ENCODE data around the gene NSRP1.

Gene NSRP1

GRCh38 chr17:30186761-30187160, 70.1 kb downstream of the NSRP1 start:
- no peak for TF ChIP-seq CTCF (IDR thresholded peaks at IDR 0.05; ENCODE audit: extremely low read depth, missing control alignments)
- no peak for DNase-seq (ENCODE audit: low spot score)

GRCh38 chr17:30187573-30187972, 71.0 kb downstream of the NSRP1 start:
- no peak for DNase-seq (ENCODE audit: low spot score)
- TF ChIP-seq CTCF (IDR thresholded peaks at IDR 0.05; ENCODE audit: extremely low read depth, missing control alignments), result no peak

- DNase-seq (ENCODE audit: low spot score), result no peak
- no peak for TF ChIP-seq CTCF (IDR thresholded peaks at IDR 0.05; ENCODE audit: extremely low read depth, missing control alignments)
These were observed 71.8 kb downstream of the NSRP1 start for GRCh38 chr17:30188211-30188939.

- no peak for TF ChIP-seq CTCF (IDR thresholded peaks at IDR 0.05; ENCODE audit: extremely low read depth, missing control alignments)
These were observed 74.5 kb downstream of the NSRP1 start for GRCh38 chr17:30191072-30191471.

GRCh38 chr17:30196504-30196903, 79.9 kb downstream of the NSRP1 start:
- TF ChIP-seq CTCF (IDR thresholded peaks at IDR 0.05; ENCODE audit: extremely low read depth, missing control alignments), result no peak
- no peak for DNase-seq (ENCODE audit: low spot score)

More at GRCh38 chr17:30191072-30191471, 74.5 kb downstream of the NSRP1 start:
- DNase-seq (ENCODE audit: low spot score), result no peak

- DNase-seq (ENCODE audit: low spot score), result no peak
- no peak for TF ChIP-seq CTCF (IDR thresholded peaks at IDR 0.05; ENCODE audit: extremely low read depth, missing control alignments)
These were observed 80.8 kb downstream of the NSRP1 start for GRCh38 chr17:30197416-30197815.

- no peak for TF ChIP-seq CTCF (IDR thresholded peaks at IDR 0.05; ENCODE audit: extremely low read depth, missing control alignments)
- no peak for DNase-seq (ENCODE audit: low spot score)
These were observed 83.0 kb downstream of the NSRP1 start for GRCh38 chr17:30199600-30199999.

Data from GM20000 (cell line).